ENCODE data around the gene MGMT.

MGMT gene

GRCh38 chr10:129766611-129767550 lies 299.8 kb downstream of the MGMT start:
- DNase-seq: no peak

- DNase-seq: no peak
These were observed 300.7 kb downstream of the MGMT start for GRCh38 chr10:129767751-129768150.

- no peak for DNase-seq
These were observed 301.7 kb downstream of the MGMT start for GRCh38 chr10:129768437-129769355.

- DNase-seq: no peak
These were observed 302.5 kb downstream of the MGMT start for GRCh38 chr10:129769381-129770116.

- DNase-seq: no peak
These were observed 303.2 kb downstream of the MGMT start for GRCh38 chr10:129770286-129770685.

- DNase-seq: no peak
These were observed 304.0 kb downstream of the MGMT start for GRCh38 chr10:129771024-129771423.

GRCh38 chr10:129771576-129771975 lies 304.5 kb downstream of the MGMT start:
- DNase-seq: no peak

- no peak for DNase-seq
These were observed 305.0 kb downstream of the MGMT start for GRCh38 chr10:129771991-129772431.

GRCh38 chr10:129772468-129773358 lies 305.7 kb downstream of the MGMT start:
- DNase-seq: no peak

GRCh38 chr10:129773359-129773990 lies 306.4 kb downstream of the MGMT start:
- DNase-seq: no peak

GRCh38 chr10:129774082-129774735 lies 307.2 kb downstream of the MGMT start:
- no peak for DNase-seq

GRCh38 chr10:129774736-129775401 lies 307.8 kb downstream of the MGMT start:
- DNase-seq: no peak

GRCh38 chr10:129775681-129776080 lies 308.6 kb downstream of the MGMT start:
- no peak for DNase-seq

- DNase-seq: no peak
These were observed 310.6 kb downstream of the MGMT start for GRCh38 chr10:129777687-129778086.

- DNase-seq: no peak
These were observed 311.5 kb downstream of the MGMT start for GRCh38 chr10:129778571-129778970.

- no peak for DNase-seq
These were observed 312.4 kb downstream of the MGMT start for GRCh38 chr10:129779126-129780111.

GRCh38 chr10:129780198-129780597 lies 313.2 kb downstream of the MGMT start:
- DNase-seq: no peak

- DNase-seq: no peak
These were observed 314.1 kb downstream of the MGMT start for GRCh38 chr10:129780901-129781795.

Measured in stimulated activated CD4-positive, alpha-beta T cell treated with anti-CD3 and anti-CD28 coated beads, Interleukin-2, amount 100 ng/mL, for 24 hours (primary cell).